ENCODE results near the gene SHC2. TPM values are rescaled to one million over a fixed set of nuclear protein-coding genes. Genes with fewer than 3 reads are reported as not detected.
"Not testable (repeated sequence)": the region's sequence is repeated elsewhere in the genome, so short reads cannot be mapped to it uniquely, and the experiment has no call there.

SHC2 gene
- total RNA-seq, 2 donors from 2014 or later = 119 to 137 TPM

DNA sequence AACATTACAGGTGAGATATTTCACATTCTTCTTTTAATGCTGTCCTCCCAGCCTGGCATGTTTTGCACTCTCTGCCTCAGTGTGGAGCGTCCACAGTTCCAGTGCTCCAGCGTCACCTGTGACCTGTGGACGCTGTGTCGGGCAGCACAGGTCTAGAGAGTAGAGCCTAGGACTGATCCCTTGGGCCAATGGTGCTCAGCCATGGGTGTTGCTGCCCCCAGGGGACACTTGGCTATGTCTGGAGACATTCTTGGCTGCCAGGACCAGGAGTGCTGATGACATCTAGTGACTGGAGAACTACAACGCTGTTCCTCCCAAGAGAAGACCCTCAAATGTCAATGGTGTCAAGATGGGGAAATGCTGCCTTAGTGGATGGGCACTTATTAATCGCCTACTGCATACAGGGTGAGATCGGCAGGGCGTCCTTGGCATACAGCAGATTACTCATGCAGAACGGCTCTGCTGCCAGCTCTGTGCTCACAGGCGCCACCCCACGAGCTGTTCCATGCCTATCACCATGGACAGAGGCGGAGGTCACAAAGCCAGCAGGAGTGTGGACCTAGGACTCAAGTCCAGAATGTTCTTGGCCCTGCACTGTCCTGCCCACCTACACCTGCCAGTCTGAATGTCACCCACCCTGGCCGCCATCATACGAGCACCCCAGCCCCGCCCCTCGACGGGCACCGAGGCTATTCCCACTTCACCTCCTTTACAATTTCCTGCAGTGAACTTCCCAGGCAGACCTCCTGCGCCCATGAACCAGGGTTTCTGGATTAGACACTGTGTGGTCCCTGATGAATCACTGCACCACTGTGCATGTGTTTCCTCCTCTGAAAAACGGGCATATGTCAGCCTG lies 21.6 kb upstream of the SHC2 start:
- DNase-seq (peak in 1 of 4 donors; percentile 31), ATAC-seq (no peak)
- intact Hi-C loops (cut with DNase I) = no loop called here
- 37 to 55% methylated on average over 12 to 20 of the region's 20 CpGs for WGBS, 2 donors
- no peak overlapping the region for H3K27ac ChIP-seq
- no peak overlapping the region for H3K4me3 ChIP-seq
- no peaks in the 10 kb centered on the region for H3K9me3 ChIP-seq
- H3K27me3 ChIP-seq = no peaks in the 10 kb centered on the region
- H3K36me3 ChIP-seq (replicated peaks in 1 of 2; ENCODE audit: insufficient read depth in 1 of 2, low read depth in 2 of 2) = no peaks in the 10 kb centered on the region
- peaks cover 27% of the 10 kb centered on the region for H3K4me1 ChIP-seq
- no peak for TF ChIP-seq POLR2A (IDR thresholded peaks at IDR 0.05)
- TF ChIP-seq CTCF (IDR thresholded peaks at IDR 0.05) = peak in 1 of 7 experiments; percentile 16

GRCh38 chr19:481100-481499 lies 20.3 kb upstream of the SHC2 start:
- peaks cover 17% of the 10 kb centered on the region for H3K4me1 ChIP-seq
- H3K27ac ChIP-seq; H3K36me3 ChIP-seq (replicated peaks in 1 of 2; ENCODE audit: insufficient read depth in 1 of 2, low read depth in 2 of 2); H3K4me3 ChIP-seq; intact Hi-C loops (cut with DNase I); ATAC-seq; DNase-seq; H3K9me3 ChIP-seq; H3K27me3 ChIP-seq: not testable (repeated sequence)
- 69 to 89% methylated on average over 3 of the region's 3 CpGs for WGBS, 2 donors

DNA sequence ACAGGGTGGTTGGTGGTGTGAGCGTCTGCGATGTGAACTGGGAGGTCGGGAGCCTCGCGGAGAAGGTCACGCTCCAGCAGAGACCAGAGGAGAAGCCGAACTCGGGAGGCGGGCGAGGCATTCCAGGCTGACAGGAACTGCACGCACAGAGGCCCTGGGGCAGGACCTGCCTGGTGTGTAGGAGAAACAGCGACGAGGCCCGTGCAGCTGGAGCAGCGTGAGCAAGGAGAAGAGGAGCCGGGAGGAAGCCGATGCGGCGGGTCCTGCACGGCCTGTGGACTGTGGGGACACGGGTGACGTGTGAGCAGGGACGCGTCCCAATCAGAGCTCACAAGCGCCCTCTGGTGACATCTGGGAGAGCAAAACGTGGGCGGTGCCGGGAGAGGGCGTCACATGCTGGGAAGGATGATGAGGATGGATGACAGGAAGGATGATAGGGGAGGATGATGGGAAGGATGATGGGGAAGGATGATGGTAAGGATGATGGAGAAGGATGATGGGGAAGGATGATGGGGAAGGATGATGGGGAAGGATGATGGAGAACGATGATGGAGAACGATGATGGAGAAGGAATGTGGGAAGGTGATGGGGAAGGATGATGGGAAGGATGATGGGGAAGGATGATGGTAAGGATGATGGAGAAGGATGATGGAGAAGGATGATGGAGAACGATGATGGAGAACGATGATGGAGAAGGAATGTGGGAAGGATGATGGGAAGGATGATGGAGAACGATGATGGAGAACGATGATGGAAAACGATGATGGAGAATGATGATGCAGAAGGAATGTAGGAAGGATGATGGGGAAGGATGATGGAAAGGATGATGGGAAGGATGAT lies 19.4 kb upstream of the SHC2 start:
- H3K27ac ChIP-seq = peak overlapping the region in 1 of 4 donors; percentile 51
- H3K4me3 ChIP-seq = no peak overlapping the region
- intact Hi-C loops (cut with DNase I) = no loop called here

GRCh38 chr19:478976-479375 lies 18.1 kb upstream of the SHC2 start:
- intact Hi-C loops (cut with DNase I) = no loop called here
- TF ChIP-seq POLR2A (IDR thresholded peaks at IDR 0.05) (no peak), CTCF (IDR thresholded peaks at IDR 0.05) (no peak)

More for the DNA sequence above, 19.4 kb upstream of the SHC2 start:
- Histone ChIP-seq H3K36me3 (replicated peaks in 1 of 2; ENCODE audit: insufficient read depth in 1 of 2, low read depth in 2 of 2) (no peaks in the 10 kb centered on the region), H3K4me1 (peaks cover 9% of the 10 kb centered on the region), H3K9me3 (no peaks in the 10 kb centered on the region), H3K27me3 (no peaks in the 10 kb centered on the region)
- DNase-seq (peak; percentile 87), ATAC-seq (peak; percentile 91)
- TF ChIP-seq POLR2A (IDR thresholded peaks at IDR 0.05) = peak in 1 of 3 donors; percentile 8
- peak; percentile 54 to 94 (median 79) for TF ChIP-seq CTCF (IDR thresholded peaks at IDR 0.05)
- 25 to 27% methylated on average over 27 to 29 of the region's 36 CpGs for WGBS, 2 donors

DNA sequence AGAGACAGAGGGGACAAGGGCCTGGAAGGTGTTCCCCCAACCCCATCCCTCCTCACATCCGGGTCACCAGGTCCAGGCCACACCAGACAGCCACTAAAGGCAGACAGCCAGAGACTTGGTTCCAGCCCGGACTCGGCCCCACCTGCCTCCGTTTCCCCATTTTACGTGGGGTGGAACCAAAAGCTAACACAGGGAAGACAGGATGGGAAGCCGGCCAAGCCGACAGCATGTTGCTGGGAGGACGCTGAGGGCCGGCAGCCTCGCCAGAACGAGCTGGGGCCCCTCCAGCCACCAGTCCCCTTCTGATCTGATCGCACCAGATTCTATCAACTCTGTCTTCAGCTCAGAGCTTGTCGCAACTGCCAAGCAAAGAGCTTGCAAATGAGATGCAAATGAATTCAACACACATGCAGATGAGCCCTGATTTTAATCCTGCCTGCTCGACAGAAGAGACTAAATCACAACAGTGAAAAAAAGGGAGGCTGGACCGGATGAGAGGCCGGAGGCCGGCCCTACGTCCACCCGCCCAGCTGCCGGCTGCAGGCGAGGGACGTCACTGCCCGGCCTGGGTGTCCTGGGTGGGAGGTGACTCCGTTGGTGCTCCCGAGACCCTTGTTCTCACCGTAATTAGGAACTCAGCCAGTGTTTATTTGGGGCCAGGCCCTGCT lies 17.5 kb upstream of the SHC2 start:
- ATAC-seq (no peak), DNase-seq (no peak)
- Histone ChIP-seq H3K4me3 (no peak overlapping the region), H3K9me3 (no peaks in the 10 kb centered on the region), H3K4me1 (peaks cover 5% of the 10 kb centered on the region), H3K27me3 (no peaks in the 10 kb centered on the region), H3K27ac (no peak overlapping the region), H3K36me3 (replicated peaks in 1 of 2; ENCODE audit: insufficient read depth in 1 of 2, low read depth in 2 of 2) (no peaks in the 10 kb centered on the region)
- intact Hi-C loops (cut with DNase I) = no loop called here
- 71% methylated on average over 26 of the region's 26 CpGs for WGBS, 2 donors
- TF ChIP-seq POLR2A (IDR thresholded peaks at IDR 0.05) = no peak
- TF ChIP-seq CTCF (IDR thresholded peaks at IDR 0.05) = no peak

More at GRCh38 chr19:478976-479375, 18.1 kb upstream of the SHC2 start:
- Histone ChIP-seq H3K27me3 (no peaks in the 10 kb centered on the region), H3K27ac (no peak overlapping the region), H3K9me3 (no peaks in the 10 kb centered on the region), H3K4me3 (no peak overlapping the region), H3K4me1 (peaks cover 5% of the 10 kb centered on the region), H3K36me3 (replicated peaks in 1 of 2; ENCODE audit: insufficient read depth in 1 of 2, low read depth in 2 of 2) (no peaks in the 10 kb centered on the region)
- no peak for ATAC-seq
- DNase-seq = no peak
- 69 to 70% methylated on average over 14 of the region's 14 CpGs for WGBS, 2 donors

Measured in body of pancreas (tissue), 4 donors.